RWPE2 (cell line): ENCODE results near the gene HDAC4.

Experiments used
- ATAC-seq: fragments of 200-7000 bp; cut with Tn5 transposase; 3 replicates; pipeline ENCODE4 v1.9.1; 2021; ENCODE audit warnings: low read depth
- DNase-seq: peaks from one replicate; pipeline ENCODE4 v3.0.0-alpha.2; 2020; ENCODE audit warnings: low spot score
- H3K27ac ChIP-seq: fragments of 450-650 bp; 2 replicates; pipeline ENCODE4 v1.5.1; 2017; ENCODE audit warnings: mild to moderate bottlenecking; ENCODE audit not compliant: poor library complexity, severe bottlenecking
- H3K27me3 ChIP-seq: fragments of 250-450 bp; sonication (Bioruptor Pico); 2 replicates; pipeline ENCODE4 v1.5.1; 2021; ENCODE audit warnings: mild to moderate bottlenecking, moderate library complexity; ENCODE audit not compliant: insufficient read depth, poor library complexity, severe bottlenecking
- H3K36me3 ChIP-seq: fragments of 250-450 bp; sonication (Bioruptor Pico); 2 replicates; pipeline ENCODE4 v1.5.1; 2020; ENCODE audit warnings: low read depth, mild to moderate bottlenecking, moderate library complexity
- H3K4me1 ChIP-seq: fragments of 250-450 bp; sonication (Bioruptor Pico); 2 replicates; pipeline ENCODE4 v1.5.1; 2021; ENCODE audit warnings: mild to moderate bottlenecking, moderate library complexity; ENCODE audit not compliant: insufficient read depth, poor library complexity, severe bottlenecking
- H3K4me3 ChIP-seq: fragments of 250-450 bp; sonication (Bioruptor Pico); 2 replicates; pipeline ENCODE4 v1.5.1; 2021; ENCODE audit warnings: mild to moderate bottlenecking, moderate library complexity; ENCODE audit not compliant: severe bottlenecking
- H3K9me3 ChIP-seq: fragments of 250-450 bp; sonication (Bioruptor Pico); 2 replicates; pipeline ENCODE4 v1.5.1; 2021; ENCODE audit warnings: mild to moderate bottlenecking, moderate library complexity; ENCODE audit not compliant: severe bottlenecking
- TF ChIP-seq, protein P1 (sequence below): fragments of 450-650 bp; IDR thresholded peaks from one replicate; pipeline ENCODE4 v1.5.1; 2017; ENCODE audit warnings: mild to moderate bottlenecking, moderate library complexity; ENCODE audit not compliant: poor library complexity, severe bottlenecking

HDAC4 gene

DNA sequence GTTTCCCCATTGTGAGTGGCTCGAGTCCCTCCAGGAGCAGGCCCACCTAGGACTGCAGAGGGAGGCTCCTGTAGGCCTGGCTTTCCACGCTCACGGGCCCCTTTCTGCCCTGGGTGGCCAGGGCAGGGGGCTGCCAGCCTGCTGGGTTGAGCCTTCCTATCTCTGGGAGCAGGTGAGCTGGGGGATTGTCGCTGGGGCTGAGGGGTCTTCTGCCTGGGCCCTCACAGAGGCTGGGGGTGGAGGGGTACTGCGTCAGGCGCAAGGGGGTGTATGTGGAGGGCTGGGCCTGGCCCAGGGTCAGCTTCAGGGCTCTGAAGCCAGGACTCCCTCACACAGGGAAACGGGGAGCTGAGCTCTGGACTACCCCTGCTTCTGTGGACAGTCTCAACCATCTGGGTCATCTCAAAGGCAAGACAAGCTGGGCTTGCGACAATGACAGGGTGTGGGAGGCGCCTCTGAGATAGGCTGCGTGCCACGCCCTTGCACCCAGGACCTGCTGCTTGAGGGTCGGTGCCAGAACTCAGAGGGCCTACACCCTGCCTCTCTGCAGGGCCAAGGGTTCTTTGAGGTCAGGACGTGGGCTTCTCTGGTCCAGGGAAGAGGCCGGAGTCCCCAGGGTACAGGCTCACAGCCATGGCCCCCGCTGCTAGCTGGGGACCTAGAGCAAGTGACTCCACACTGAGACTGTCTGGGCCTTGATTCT is 346.9 kb downstream of the HDAC4 start:
- H3K27me3 ChIP-seq, result no peaks in the 10 kb centered on the region
- no peaks in the 10 kb centered on the region for H3K36me3 ChIP-seq
- TF ChIP-seq, protein P1, sequence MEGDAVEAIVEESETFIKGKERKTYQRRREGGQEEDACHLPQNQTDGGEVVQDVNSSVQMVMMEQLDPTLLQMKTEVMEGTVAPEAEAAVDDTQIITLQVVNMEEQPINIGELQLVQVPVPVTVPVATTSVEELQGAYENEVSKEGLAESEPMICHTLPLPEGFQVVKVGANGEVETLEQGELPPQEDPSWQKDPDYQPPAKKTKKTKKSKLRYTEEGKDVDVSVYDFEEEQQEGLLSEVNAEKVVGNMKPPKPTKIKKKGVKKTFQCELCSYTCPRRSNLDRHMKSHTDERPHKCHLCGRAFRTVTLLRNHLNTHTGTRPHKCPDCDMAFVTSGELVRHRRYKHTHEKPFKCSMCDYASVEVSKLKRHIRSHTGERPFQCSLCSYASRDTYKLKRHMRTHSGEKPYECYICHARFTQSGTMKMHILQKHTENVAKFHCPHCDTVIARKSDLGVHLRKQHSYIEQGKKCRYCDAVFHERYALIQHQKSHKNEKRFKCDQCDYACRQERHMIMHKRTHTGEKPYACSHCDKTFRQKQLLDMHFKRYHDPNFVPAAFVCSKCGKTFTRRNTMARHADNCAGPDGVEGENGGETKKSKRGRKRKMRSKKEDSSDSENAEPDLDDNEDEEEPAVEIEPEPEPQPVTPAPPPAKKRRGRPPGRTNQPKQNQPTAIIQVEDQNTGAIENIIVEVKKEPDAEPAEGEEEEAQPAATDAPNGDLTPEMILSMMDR, result no peak
- ATAC-seq, result no peak
- no peak for DNase-seq
- no peak overlapping the region for H3K4me3 ChIP-seq
- no peaks in the 10 kb centered on the region for H3K9me3 ChIP-seq
- no peak overlapping the region for H3K27ac ChIP-seq
- H3K4me1 ChIP-seq, result no peaks in the 10 kb centered on the region

DNA sequence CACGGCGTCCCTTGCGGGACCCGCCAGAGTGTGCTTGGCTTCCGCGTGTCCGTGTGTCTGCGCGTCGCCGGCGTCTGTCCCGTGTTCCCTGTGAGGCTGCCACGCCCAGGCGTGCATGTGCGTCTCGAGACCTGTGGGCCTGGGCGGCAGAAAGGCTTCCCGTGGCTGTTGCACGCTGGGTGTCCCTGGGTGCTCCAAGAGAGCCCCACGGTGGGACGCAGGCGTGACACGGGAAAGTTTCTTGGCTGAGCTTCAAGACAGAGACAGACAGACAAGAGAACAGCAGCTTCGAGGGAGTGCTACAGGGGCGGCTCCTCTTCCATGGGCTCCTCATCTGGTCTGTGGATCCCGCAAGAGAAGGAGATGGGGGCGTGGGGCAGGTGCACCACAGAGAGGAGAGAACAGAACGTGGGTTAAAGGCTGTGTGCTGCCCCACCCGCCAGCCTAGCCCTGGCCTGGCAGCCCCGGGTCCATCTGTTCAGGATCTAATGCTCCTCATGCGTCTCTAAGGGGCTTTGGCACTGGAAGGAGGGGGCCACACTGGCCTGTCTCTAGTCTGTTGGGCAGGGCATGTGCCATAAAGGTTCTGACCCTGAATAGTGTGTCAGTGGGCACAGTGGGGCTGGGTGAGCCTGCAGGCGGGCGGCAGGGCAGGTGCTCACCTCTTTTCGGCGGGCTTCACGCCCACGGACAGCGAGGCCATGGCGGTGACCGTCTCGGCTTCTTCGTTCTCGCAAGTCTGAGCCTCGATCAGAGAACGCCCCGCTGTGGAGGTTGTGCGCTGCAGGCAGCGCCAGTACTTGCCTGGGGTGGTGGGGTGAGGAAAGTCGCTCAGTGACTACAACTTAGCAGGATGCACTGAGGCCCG is 347.8 kb downstream of the HDAC4 start:
- H3K4me1 ChIP-seq, result no peaks in the 10 kb centered on the region
- H3K27me3 ChIP-seq, result no peaks in the 10 kb centered on the region
- no peaks in the 10 kb centered on the region for H3K9me3 ChIP-seq
- H3K27ac ChIP-seq, result no peak overlapping the region
- ATAC-seq (no peak), DNase-seq (peak; percentile 52)
- no peak overlapping the region for H3K4me3 ChIP-seq
- H3K36me3 ChIP-seq, result no peaks in the 10 kb centered on the region
- TF ChIP-seq, protein P1, result no peak

DNA sequence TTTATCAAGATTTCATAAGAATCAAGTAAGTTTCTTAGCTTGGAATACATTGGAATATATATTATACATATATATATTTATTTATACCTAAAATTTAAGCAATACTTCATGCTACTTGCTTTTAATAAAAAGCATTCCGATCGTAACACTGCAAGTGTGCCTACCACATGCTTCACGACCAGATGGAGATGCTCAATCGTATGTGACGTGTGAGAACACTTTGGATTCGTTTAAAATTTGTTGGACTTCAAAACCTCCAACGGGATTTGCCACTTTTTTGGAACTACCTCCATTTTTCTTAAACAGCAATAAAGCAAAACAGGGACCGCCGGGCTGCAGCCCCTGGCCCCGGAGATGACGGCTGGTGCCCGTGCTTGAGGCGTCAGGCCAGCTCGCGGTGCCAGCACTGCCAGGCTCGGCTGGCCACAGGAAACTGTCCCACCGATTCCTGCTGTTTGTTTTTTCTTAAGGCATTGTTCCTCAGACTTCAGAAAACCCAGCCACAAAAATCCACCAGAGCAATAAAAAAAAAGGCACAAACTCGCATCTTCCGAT is 348.9 kb downstream of the HDAC4 start:
- Histone ChIP-seq H3K27me3 (no peaks in the 10 kb centered on the region), H3K4me1 (no peaks in the 10 kb centered on the region), H3K9me3 (no peaks in the 10 kb centered on the region), H3K4me3 (no peak overlapping the region), H3K36me3 (no peaks in the 10 kb centered on the region), H3K27ac (no peak overlapping the region)
- TF ChIP-seq, protein P1, result no peak
- ATAC-seq (no peak), DNase-seq (no peak)

DNA sequence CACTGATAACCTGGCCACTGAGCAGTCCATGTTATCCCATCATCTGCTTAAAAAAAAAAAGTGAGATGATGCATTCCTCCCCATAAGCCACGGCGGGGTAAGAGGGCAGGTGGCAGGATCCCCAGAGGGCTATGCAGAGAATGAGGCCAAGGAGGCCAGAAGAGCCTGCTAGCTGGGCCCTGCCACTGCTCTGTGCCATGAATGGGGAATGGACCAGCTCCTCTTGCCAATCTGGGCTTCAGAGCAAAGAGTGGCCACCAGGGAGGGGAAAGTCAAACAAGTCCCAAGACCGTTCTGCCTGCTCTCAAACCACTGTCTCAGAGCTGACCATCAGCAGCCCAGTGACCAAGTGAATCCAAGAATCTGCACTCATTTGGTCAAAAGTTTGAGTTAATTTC is 350.6 kb downstream of the HDAC4 start:
- TF ChIP-seq, protein P1, result no peak
- no peak overlapping the region for H3K27ac ChIP-seq
- ATAC-seq, result no peak

More for the DNA sequence above, 350.6 kb downstream of the HDAC4 start:
- Histone ChIP-seq H3K4me1 (no peaks in the 10 kb centered on the region), H3K27me3 (no peaks in the 10 kb centered on the region), H3K36me3 (no peaks in the 10 kb centered on the region), H3K4me3 (no peak overlapping the region), H3K9me3 (no peaks in the 10 kb centered on the region)
- peak; percentile 17 for DNase-seq
